GM18951 (cell line): ENCODE measurements around the gene PPP2R2B.
"Not testable (repeated sequence)": the region's sequence is repeated elsewhere in the genome, so short reads cannot be mapped to it uniquely, and the experiment has no call there.

Experiments used
- POLR2A ChIP-seq: IDR thresholded peaks from 4 replicates; pipeline ENCODE4 v1.6.1; 2011; ENCODE audit warnings: mild to moderate bottlenecking; ENCODE audit not compliant: insufficient read length, insufficient read depth; ENCODE audit errors: extremely low read depth
- in situ Hi-C: fragments of 300-500 bp; cut with MboI; formaldehyde crosslinking; loops from one replicate; pipeline ENCODE4 v1.12.0; 2022; ENCODE audit warnings: low sequenced_read_pairs, mixed read lengths, inconsistent platforms; ENCODE audit not compliant: unreplicated experiment

Gene PPP2R2B

DNA sequence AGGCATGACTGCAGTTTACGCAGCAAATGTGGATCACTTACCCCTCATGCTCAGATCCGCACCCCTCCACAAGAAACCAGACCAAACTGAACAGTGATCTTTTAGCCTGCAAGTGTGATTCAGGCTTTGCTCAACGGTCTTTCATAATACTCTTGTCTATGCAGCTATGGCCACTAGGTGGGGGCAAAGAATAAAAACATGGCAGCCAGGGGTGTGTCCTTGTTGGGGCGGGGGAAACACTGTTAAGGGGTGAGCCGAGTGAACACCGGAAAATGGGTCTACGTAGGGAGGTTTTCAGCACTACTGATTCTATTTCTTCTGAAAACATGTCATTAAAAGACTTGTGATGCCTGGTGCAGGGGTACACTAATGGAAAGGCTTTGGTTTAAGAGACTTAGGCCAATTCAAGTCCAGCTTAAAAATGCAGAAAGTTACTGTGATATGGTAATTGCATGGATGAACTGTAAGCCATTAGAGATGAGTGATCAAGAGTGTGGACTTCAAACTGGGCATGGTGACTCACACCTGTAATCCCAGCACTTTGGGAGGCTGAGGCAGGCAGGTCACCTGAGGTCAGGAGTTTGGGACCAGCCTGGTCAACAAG, 312.7 kb downstream of the PPP2R2B start:
- in situ Hi-C loops = no loop called here
- no peak for TF ChIP-seq POLR2A

DNA sequence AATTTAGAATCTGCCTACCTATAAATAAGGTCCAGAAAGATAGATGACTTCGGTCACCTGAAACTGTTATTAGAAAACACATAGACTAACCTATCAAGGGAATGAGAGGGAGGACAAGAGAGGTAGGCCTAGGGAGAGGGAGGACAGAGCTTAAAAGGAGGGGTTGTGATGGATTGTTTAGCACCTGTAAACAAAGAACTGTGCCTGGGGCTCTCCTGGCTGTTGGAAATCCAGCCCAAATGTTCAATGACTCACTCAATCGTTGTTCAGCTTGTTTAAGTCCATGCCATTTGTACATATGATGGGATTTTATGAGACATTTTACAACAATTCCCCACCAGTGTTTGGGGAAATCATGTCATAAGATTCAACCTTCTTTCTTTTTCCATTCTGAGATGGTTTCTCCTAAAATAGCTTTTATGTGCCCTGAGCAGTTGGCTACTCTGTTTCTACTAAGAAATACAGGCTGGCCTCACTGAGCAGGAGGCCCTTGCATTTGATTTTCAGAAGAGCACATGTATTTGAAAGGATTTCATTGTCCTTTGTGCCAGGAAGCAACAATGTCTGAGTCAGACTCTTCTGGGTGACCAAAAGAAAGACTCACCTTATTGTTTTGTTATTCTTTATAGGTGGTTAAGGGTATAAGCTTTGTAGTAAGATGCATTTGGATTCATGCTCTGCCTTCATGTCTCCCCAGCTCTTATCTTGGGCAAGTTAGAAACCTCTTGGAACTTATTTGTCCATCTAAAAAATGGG, 314.4 kb downstream of the PPP2R2B start:
- TF ChIP-seq POLR2A = no peak
- in situ Hi-C loops = no loop called here

DNA sequence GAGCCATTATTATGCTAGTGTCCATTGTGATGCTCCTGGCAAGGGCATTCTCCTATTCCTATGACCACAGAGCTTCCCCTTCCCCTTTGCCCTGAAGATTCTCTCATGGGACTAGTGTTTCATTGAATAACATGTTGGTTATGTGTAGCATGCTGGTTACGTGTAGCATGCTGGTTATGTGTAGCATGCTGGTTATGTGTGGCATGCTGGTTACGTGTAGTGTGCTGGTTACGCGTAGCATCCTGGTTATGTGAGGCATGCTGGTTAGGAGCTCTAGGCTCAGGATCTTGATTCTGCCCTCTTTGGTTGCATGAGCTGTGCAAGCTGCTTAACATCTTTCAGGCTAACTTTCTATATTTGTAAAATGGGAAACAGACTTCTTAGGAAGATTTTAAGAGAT, 316.1 kb downstream of the PPP2R2B start:
- in situ Hi-C loops = no loop called here
- no peak for TF ChIP-seq POLR2A

DNA sequence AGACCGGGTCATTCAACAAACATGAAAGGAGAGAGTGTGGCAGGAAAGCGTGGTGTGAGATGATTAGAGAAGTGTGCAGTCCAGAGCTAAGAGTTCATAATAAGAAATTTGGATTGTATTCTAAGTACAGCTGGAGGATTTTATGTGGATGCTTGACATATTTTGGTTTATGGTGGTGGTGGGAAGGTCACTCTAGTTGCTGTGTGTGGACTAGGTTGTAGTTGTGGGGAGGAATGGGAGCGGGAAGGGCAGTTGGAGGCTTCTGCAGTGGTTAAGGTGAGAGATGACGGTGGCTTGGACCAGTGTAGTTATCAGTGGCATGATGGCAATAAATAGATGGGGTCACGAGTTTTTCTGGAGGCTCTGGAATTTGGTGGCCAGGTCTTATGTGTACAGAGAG, 316.8 kb downstream of the PPP2R2B start:
- in situ Hi-C loops = no loop called here
- TF ChIP-seq POLR2A = no peak

DNA sequence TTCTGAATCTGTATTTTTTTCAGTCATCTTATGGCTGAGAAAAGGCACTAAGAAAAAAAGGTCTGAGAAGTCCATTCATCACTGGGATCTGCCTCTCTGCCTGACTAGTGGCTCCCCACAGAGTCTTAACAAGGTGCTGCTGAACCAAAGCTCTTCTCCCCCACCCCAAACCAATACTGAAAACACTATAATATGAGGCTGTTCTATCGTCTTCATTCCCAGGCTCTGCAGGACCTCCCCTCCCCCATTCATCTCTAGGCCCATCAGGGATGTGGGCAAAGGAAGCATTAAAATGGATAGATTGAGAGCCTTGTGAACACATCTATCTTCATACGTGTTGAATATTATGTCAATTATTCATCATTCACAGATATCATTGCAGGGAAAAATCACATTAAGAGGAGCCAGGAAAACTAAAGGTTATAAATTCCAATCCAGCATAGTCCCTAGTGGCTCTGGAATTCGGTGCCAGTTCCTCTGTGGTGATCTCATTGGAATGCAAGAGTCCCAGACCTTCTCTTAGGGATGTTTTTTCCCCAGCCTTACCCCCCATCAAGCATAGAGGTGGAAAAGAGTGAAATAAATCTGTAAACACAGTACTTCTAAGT, 318.2 kb downstream of the PPP2R2B start:
- in situ Hi-C loops = no loop called here
- TF ChIP-seq POLR2A = no peak

DNA sequence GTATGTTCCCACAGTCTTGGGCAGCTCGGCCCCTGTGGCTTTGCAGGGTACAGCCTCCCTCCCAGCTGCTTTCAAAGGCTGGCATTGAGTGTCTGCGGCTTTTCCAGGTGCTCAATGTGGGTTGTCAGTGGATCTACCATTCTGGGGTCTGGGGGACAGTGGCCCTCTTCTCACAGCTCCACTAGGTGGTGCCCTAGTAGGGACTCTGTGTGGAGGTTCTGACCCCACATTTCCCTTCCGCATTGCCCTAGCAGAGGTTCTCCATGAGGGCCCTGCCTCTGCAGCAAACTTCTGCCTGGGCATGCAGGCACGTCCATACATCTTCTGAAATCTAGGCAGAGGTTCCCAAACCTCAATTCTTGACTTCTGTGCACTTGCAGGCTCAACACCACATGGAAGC, 321.7 kb downstream of the PPP2R2B start:
- in situ Hi-C loops = not testable (repeated sequence)

DNA sequence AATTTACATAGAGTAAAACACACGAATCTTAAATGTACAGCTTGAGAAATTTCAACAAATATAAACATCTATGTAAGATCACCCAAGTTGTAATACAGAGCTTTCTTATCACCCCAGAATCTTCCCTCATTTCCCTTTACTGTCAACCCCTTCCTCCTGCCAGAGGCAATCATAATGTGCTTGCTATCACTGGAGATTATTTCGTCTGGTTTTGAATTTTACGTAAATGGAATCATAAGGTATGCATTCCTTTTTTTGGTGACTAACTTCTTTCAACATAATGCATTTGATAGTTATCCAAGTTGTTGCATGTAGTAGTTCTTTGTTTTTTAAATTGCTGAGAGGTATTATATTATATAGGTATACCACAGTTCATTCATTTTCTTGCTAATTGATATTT, 325.1 kb downstream of the PPP2R2B start:
- in situ Hi-C loops = no loop called here
- TF ChIP-seq POLR2A = no peak

DNA sequence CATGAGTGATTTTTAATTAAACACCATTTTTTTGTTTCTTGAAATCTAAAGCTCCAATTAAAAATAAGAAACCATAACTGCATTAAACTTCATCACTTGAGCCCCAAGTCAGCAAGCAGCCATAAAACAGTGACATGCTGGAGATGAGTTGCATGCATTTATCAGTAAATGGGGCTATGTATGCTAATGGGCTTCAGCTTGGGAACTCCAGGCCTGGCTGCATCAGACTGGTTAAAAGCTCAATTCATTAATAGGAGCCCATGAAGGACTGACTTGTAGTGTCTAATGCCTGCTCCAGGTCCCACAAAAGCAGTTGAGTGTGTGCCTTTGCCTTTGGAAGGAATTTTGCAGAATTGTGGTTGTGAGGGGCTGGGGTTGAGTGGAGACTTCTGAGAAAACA, 328.9 kb downstream of the PPP2R2B start:
- in situ Hi-C loops = loop anchor here (10.0 to 25.0 kb wide), 2 partner anchors 415 to 638 kb away; no protein-coding TSS in a partner anchor
- no peak for TF ChIP-seq POLR2A

DNA sequence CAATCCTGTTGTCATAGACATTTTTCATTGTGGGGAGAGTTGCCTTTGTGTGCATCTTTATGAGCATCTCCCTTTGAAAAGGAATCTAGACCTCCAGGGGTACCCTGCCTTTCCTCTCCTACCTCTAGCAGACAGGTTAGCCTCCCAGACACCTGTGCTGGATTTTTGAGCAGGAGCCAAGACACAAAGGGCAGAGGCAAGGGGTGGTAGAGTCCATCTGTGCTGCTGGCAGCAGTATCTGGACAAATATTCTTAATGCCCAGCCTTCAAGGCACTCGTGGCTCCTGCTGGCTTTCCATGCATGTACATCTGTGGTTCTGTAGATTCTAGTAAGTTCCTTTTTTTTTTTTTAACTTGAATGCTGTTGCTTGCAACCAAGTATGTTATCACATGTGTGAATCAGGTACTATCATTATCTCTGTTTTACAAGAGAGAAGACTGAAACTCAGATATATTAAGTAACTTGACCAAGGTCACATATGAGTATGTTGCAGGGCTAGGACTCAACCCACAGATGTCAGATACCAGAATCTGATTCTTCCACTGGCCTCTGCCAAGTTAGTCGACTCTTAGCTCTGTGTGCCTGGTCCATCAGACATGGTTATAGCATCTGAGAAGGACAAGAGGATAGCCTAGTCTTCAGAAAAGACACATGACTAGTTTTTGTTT, 329.6 kb downstream of the PPP2R2B start:
- in situ Hi-C loops = loop anchor here (10.0 to 25.0 kb wide), 2 partner anchors 416 to 638 kb away; no protein-coding TSS in a partner anchor
- no peak for TF ChIP-seq POLR2A

DNA sequence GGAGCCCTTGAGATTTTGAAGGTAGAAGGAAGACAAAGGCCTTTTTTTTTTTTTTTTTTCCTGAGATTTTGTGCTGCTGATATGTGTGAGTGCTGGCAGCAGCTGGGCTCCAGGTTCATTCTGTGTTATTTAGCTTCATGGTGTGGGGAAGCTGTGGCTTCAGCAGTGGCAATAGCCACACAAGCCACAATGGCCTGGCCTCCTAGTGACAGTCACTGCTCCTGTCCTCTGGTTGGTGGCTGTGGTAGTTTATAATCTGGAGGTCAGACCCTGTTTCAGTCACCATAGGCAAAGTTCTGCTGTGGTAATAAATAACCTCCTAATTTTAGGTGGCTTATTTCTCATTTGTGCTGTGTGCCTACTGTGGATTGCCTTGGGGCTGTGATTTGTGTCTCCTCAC, 334.3 kb downstream of the PPP2R2B start:
- in situ Hi-C loops = loop anchor here (10.0 to 25.0 kb wide), 2 partner anchors 421 to 643 kb away; no protein-coding TSS in a partner anchor
- no peak for TF ChIP-seq POLR2A

DNA sequence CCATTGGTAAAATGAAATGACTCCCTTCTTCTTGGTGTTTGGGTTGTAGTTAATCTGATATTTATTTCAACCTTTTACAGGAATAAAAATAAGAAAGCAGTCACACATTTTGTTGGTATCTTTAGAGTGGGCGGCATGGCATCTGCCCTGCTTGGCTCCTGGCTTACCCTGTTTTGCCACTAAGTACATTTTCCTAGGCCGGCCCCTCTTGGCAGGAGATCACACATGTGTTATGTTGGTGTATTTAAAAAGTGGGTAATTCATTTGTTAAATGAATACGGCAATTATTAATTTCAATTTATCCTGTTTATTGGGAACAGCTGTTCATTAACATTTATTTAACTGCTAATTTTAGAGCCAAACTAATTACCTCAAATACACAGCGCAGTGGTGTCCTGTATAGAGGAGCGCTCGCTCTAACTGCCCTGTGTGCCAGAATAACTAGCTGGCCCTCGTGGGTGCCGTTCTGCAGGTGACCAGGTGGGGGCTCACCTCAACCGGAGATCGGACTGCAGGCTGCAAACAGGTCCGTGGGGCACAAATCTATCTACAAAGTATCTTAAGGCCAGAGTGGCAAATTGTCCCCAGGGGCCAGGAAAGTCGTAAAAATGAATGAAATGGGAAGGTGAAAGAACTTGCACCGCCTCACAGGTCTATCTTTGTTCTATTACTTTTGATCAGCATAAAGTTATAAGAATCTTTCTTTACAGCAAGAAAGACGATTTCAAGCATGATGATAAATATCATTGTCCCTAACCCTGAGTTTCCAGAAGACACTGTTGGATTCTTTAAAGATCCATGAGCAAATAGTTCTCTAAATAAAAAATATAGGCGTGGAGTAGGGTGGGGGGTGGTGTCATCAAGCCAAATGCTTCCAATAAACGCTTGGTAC, 336.4 kb downstream of the PPP2R2B start:
- in situ Hi-C loops = loop anchor here (10.0 to 25.0 kb wide), 2 partner anchors 423 to 645 kb away; no protein-coding TSS in a partner anchor
- no peak for TF ChIP-seq POLR2A

DNA sequence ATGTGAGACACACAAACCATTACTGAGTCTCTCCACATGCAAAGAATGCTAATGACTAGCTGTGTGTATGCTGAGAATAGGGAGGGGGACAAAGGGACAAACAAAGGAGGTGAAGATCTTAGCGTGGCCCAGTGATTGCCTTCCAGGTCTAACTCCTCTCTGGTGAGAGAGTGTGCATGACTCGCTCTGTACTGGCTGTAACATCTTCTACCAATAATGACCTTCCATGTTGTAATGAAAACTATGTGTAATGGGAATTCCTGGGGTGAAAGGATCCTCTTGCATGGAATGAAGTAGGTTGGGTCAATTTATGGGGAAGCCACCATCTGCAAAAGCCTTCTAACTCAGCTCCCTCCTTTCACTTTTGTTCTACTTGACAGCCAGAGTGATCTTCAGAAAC, 338.1 kb downstream of the PPP2R2B start:
- TF ChIP-seq POLR2A = no peak
- in situ Hi-C loops = loop anchor here (10.0 to 25.0 kb wide), 2 partner anchors 424 to 647 kb away; no protein-coding TSS in a partner anchor
